ENCODE results near the gene PACRG.

DNA sequence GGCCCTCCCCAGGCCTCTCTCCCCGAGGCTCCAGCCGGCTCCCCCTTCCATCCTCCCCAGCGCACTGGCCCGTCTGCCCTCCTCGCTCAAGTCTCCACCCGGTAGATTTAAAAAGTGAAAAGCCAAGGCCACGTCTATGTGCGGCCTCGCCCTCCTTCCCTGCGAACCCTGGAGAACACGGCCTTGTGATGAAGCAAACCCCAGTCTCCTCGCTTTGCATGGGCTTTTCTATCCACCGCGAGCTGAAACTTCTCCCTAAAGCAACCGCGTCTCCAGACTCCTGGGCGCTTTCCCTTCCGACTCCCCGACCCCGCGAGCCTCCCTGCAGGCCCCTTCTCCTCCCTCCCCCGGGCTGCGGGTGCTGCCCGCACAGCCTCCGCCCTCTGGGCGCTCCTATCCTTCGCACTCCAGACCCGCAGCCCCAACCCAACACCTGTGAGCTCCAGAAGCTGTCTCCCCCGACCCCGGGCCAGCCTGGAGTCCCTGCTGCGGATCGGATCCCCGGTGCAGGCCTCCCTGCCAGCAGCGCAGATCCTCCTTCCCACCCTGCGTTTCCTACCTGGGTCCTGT, 421.6 kb downstream of the PACRG start:
- TF ChIP-seq EZH2 (IDR thresholded peaks at IDR 0.05; ENCODE audit: insufficient read depth, poor library complexity, severe bottlenecking) (no peak), EZH2phosphoT487 (IDR thresholded peaks at IDR 0.05; ENCODE audit: insufficient read depth, low read depth) (no peak)
